HK-2 (cell line): ENCODE data around the gene SPRR2F.

Experiments used
- DNase-seq: peaks from one replicate; pipeline ENCODE4 v3.0.0-alpha.2; 2018; ENCODE audit not compliant: unreplicated experiment

Gene SPRR2F

GRCh38 chr1:153072806-153073726, 40.2 kb downstream of the SPRR2F start:
- no peak for DNase-seq

DNA sequence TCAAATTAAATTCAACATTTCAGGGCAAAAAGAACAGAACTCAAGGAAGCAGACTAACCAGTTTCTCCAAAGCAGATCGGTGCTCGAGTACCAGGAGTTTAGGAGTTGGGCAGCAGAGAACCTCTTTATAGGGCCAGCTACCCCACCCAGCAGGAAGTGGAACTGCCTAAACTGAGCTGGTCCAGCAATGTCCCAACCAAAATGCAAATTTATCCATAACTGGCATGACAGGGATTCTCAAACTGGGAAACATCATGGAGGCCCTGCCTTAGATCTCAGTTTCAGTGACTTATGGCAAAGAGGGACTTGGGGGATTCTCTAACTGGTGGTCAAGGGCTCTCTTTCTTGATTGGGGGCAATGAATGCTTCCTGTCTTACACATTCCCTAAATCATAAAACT, 41.8 kb downstream of the SPRR2F start, which contains the start of gene SPRR2B:
Gene SPRR2B (minus strand): TSS at position 101 of the 400 bp plus-strand sequence. CDS start 772 bp downstream, outside the sequence.
- DNase-seq = no peak

- no peak for DNase-seq
Measured at GRCh38 chr1:153070243-153070642, 43.1 kb downstream of the SPRR2F start.
